K562 (cell line): ENCODE results near the gene FBXL4. TPM values are rescaled to one million over a fixed set of nuclear protein-coding genes. Genes with fewer than 3 reads are reported as not detected.

Experiments
- ATAC-seq: fragments of 200-7000 bp; cut with Tn5 transposase; 3 replicates; pipeline ENCODE4 v1.9.1; 2020; ENCODE audit warnings: moderate library complexity
- BruUV-seq: library from RNA; stranded (reverse); fragments of 400-500 nt; replicated peaks from 2 replicates; lab custom pipeline; 2021; lab: Mats Ljungman, UMichigan
- CTCF ChIA-PET: fragments of 300-600 bp; formaldehyde crosslinking; extraction: SDS; loops from one replicate; lab custom pipeline; 2021; ENCODE audit warnings: low intra/inter-chr PET ratio; lab: Yijun Ruan, JAX
- POLR2A ChIA-PET: fragments of 300-600, 350-650 bp; sonication (Branson Sonifier 250); formaldehyde crosslinking; extraction: SDS; loops from one replicate; lab custom pipeline; 2021; ENCODE audit warnings: antibody characterized with exemption, inconsistent platforms; lab: Yijun Ruan, JAX
- DNase-seq, 4 experiments: peaks; one replicate each; pipeline versions ENCODE4 v3.0.0 to v3.0.0-alpha.2; 2011 to 2018; ENCODE audit warnings: low spot score in 3 of 4, mixed read lengths in 3 of 4; ENCODE audit errors: extremely low read depth in 1 of 4
- FAIRE-seq: peaks from 2 replicates; lab custom pipeline; 2011; peaks lifted over from hg19 to GRCh38; lab: Jason Lieb, UNC
- H2AFZ ChIP-seq: 2 replicates; pipeline ENCODE4 v1.6.0; 2011; ENCODE audit warnings: low read depth, low read length, control low read depth, inconsistent platforms
- H3K27ac ChIP-seq: fragments of 200-600 bp; 3 replicates; pipeline ENCODE4 v1.8.0; 2011; ENCODE audit warnings: low read depth, mild to moderate bottlenecking, control low read depth, inconsistent platforms, low read length, moderate library complexity, mixed read lengths; ENCODE audit errors: extremely low read depth
- H3K27me3 ChIP-seq, 2 experiments: fragments of 300-600 bp in 1 of 2; 2 replicates in 1 of 2; 3 replicates in 1 of 2; pipeline versions ENCODE4 v1.6.0 to v1.8.0; 2011; ENCODE audit warnings: inconsistent platforms in 2 of 2, low read length in 2 of 2, mild to moderate bottlenecking in 1 of 2, mixed read lengths in 1 of 2, moderate library complexity in 1 of 2; ENCODE audit not compliant: control insufficient read depth in 2 of 2, insufficient read depth in 2 of 2
- H3K36me3 ChIP-seq: fragments of 300-600 bp; 3 replicates; pipeline ENCODE4 v1.8.0; 2011; ENCODE audit warnings: mild to moderate bottlenecking, low read length, inconsistent platforms; ENCODE audit not compliant: control insufficient read depth, insufficient read depth
- H3K4me1 ChIP-seq, 2 experiments: fragments of 200-600 bp in 1 of 2; replicated peaks in 1 of 2; 2 replicates in 1 of 2; 3 replicates in 1 of 2; pipeline versions ENCODE4 v1.5.1 to v1.8.0; 2011; ENCODE audit warnings: inconsistent platforms in 2 of 2, low read length in 2 of 2, mild to moderate bottlenecking in 1 of 2, mixed read lengths in 1 of 2, moderate library complexity in 1 of 2; ENCODE audit not compliant: control insufficient read depth in 2 of 2, insufficient read depth in 2 of 2
- H3K4me2 ChIP-seq: 2 replicates; pipeline ENCODE4 v1.6.1; 2011; ENCODE audit warnings: low read length, control low read depth, inconsistent platforms, mixed read lengths; ENCODE audit not compliant: insufficient read depth
- H3K4me3 ChIP-seq: fragments of 200-600 bp; sonication (generic), shearing (Covaris generic); 2 replicates; pipeline ENCODE4 v1.5.1; 2016; ENCODE audit warnings: control low read depth, inconsistent platforms
- H3K79me2 ChIP-seq: fragments of 200-600 bp; 3 replicates; pipeline ENCODE4 v1.8.0; 2011; ENCODE audit warnings: low read length, inconsistent platforms; ENCODE audit not compliant: control insufficient read depth, insufficient read depth
- H3K9ac ChIP-seq, 2 experiments: 2 replicates each; pipeline versions ENCODE4 v1.6.0 to v1.6.1; 2011; ENCODE audit warnings: low read depth in 2 of 2, low read length in 2 of 2, control low read depth in 1 of 2, inconsistent platforms in 1 of 2, mild to moderate bottlenecking in 1 of 2, mixed read lengths in 1 of 2; ENCODE audit not compliant: insufficient read depth in 1 of 2
- H3K9me1 ChIP-seq: one replicate; pipeline ENCODE4 v1.6.0; 2011; ENCODE audit warnings: inconsistent platforms, mild to moderate bottlenecking, low read length, moderate library complexity; ENCODE audit not compliant: control insufficient read depth, insufficient read depth
- H3K9me3 ChIP-seq: replicated peaks from 2 replicates; pipeline ENCODE4 v1.5.1; 2011; ENCODE audit warnings: low read depth, low read length, inconsistent platforms; ENCODE audit not compliant: control insufficient read depth, insufficient read depth
- H4K20me1 ChIP-seq: replicated peaks from 2 replicates; pipeline ENCODE4 v1.6.1; 2011; ENCODE audit warnings: low read length, inconsistent platforms, mixed read lengths; ENCODE audit not compliant: control insufficient read depth, insufficient read depth
- ZNF143 ChIP-seq: sonication (generic); formaldehyde crosslinking; IDR thresholded peaks from 2 replicates; pipeline ENCODE4 v1.9.0; 2022; ENCODE audit warnings: mild to moderate bottlenecking, missing genetic modification reagents
- ZNF165 ChIP-seq: fragments of 250-450 bp; sonication (Bioruptor Pico); IDR thresholded peaks from 2 replicates; pipeline ENCODE4 v1.4.0; 2020; ENCODE audit warnings: borderline replicate concordance
- WGBS: fragments of 100-300 bp; shearing (Covaris generic); methylation state at CpG from one replicate; pipeline ENCODE4 v1.1.6; 2016; ENCODE audit warnings: low coverage, mixed read lengths; ENCODE audit not compliant: insufficient coverage; ENCODE audit errors: missing lambda C conversion rate; 5-methylcytosine and 5-hydroxymethylcytosine counted together
- in situ Hi-C: fragments of 300-500 bp; cut with MboI; formaldehyde crosslinking; loops from 4 replicates; pipeline ENCODE4 v1.15.0; 2018; ENCODE audit warnings: inconsistent platforms, mixed read lengths
- intact Hi-C: fragments of 100-400 bp; cut with micrococcal nuclease; formaldehyde crosslinking; loops from 2 replicates; pipeline ENCODE4 v1.14.2; 2022
- polyA plus RNA-seq, 8 experiments: library from polyadenylated mRNA; depleted of rRNA in 4 of 8; stranded (reverse) in 5 of 8; unstranded in 3 of 8; fragments of >200 nt; fragmentation: Nextera tagmentation in 2 of 8; fragmentation: Illumina TruSeq in 1 of 8; extraction: Ambion mirVana in 2 of 8; extraction: Trizol in 1 of 8; gene quantifications; 2 replicates each; pipeline versions ENCODE4 v1.2.1 to v1.2.3, GENCODE V29; 2011 to 2014; ENCODE audit warnings: inconsistent platforms in 1 of 8, missing spikeins in 1 of 8
- total RNA-seq, 7 experiments: library from RNA; depleted of rRNA in 6 of 7; stranded (reverse); fragments of >200 nt in 6 of 7; fragmentation: Illumina TruSeq in 2 of 7; extraction: Trizol in 2 of 7; gene quantifications; 2 replicates each; pipeline versions ENCODE4 v1.2.1 to v1.2.3, GENCODE V29; 2011 to 2021; ENCODE audit warnings: low replicate concordance in 1 of 7
- TF ChIP-seq, protein P1 (sequence below), 2 experiments: IDR thresholded peaks in 1 of 2; conservative IDR thresholded peaks in 1 of 2; 2 replicates each; pipeline ENCODE4 v1.6.1; 2016; ENCODE audit warnings: low read depth in 2 of 2, mild to moderate bottlenecking in 1 of 2, missing compliant biosample characterization in 1 of 2, missing genetic modification characterization in 1 of 2, moderate library complexity in 1 of 2

Gene FBXL4
- total and polyA plus RNA-seq, 9 of the 15 experiments (the other 6 are each of a cell fraction or from before 2014, with no cell fraction given) = 4.2 to 23.1 (median 7.7) TPM

DNA sequence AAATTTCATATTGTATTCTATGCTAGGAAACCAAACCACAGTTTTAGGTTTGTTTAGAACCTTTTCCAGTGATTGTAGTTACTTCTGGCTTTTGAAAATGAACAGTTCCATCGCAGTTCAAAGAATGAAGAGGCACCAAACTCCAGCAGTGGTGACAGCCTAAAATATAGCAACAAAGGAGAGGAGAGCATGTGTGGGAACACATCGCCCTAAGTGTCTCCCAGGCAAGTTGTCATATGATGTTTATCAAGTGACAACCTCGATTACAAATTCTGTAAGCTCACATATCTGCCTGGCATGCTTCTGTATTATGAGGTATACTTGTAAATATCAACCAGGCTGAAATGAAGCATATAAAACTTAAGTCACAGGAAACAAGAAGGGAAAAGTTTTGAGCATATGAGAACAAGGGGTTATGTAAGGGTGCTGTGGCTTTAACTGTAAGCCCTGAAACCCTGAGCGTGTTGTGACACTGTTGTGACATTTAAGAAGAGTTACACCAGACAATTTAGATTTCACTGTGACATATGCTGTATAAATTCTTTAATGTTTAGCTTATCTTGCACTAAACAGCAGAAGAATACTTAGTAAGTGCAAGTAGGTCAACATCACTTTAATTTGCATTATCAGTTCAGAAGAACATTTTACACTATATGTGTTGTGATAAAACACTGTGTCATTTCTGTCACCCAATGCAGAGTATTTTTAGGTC lies 29.1 kb upstream of the FBXL4 start:
- H3K27me3 ChIP-seq = no peaks in the 10 kb centered on the region
- peaks cover 4% of the 10 kb centered on the region for H3K9me3 ChIP-seq
- no peaks in the 10 kb centered on the region for H3K9me1 ChIP-seq
- ATAC-seq (no peak), DNase-seq (no peak)
- CTCF ChIA-PET = no interaction called here
- no peak overlapping the region for H3K9ac ChIP-seq
- H3K36me3 ChIP-seq = no peaks in the 10 kb centered on the region
- WGBS = under 1% methylated on average over 4 of the region's 4 CpGs
- in situ Hi-C loops = no loop called here
- peak overlapping the region; percentile 10; the same call in 1 of the 2 replicates for H3K4me2 ChIP-seq
- H3K4me1 ChIP-seq = peaks cover 0 to 21% of the 10 kb centered on the region in 2 experiments; a peak in 2 of 5 replicates
- no peak for TF ChIP-seq ZNF143
- no peak for TF ChIP-seq ZNF165 (CRISPR knock-in tag)
- TF ChIP-seq, protein P1, sequence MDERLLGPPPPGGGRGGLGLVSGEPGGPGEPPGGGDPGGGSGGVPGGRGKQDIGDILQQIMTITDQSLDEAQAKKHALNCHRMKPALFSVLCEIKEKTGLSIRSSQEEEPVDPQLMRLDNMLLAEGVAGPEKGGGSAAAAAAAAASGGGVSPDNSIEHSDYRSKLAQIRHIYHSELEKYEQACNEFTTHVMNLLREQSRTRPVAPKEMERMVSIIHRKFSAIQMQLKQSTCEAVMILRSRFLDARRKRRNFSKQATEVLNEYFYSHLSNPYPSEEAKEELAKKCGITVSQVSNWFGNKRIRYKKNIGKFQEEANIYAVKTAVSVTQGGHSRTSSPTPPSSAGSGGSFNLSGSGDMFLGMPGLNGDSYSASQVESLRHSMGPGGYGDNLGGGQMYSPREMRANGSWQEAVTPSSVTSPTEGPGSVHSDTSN (CRISPR knock-in tag; IDR thresholded peaks at IDR 0.05; ENCODE audit: low read depth) = no peak
- TF ChIP-seq, protein P1 (tag; conservative IDR thresholded peaks at IDR 0.05; ENCODE audit: low read depth) = 0 out of 2 replicates have a peak, but pooled peaks have one; percentile 7
- TF ChIP-seq, all 486 proteins: peak for 1
- H4K20me1 ChIP-seq = no peaks in the 10 kb centered on the region
- no TSS peak for BruUV-seq
- no peaks in the 10 kb centered on the region for H3K79me2 ChIP-seq
- peak overlapping the region; percentile 67 for H2AFZ ChIP-seq
- intact Hi-C loops = no loop called here
- no peak overlapping the region for H3K4me3 ChIP-seq
- H3K27ac ChIP-seq = no peak overlapping the region
- POLR2A ChIA-PET = interaction anchor here (0.7 kb wide), 1 partner anchor 23 kb away, joined by 3 read pairs; no protein-coding TSS in a partner anchor
- no peak for FAIRE-seq
